Spleen (tissue), 11 donors: ENCODE measurements around the gene CYFIP2. TPM values are rescaled to one million over a fixed set of nuclear protein-coding genes. Genes with fewer than 3 reads are reported as not detected.

Experiments used
- DNase-seq: peaks from one replicate; pipeline ENCODE4 v3.0.0-alpha.2; 2020
- H3K27ac ChIP-seq, 8 donors: fragments of 200-600 bp; sonication (generic) in 7 of 8; 1 replicate in 4 of 8; 2 replicates in 4 of 8; pipeline versions ENCODE4 v1.5.0 to v1.8.0; 2016 to 2021; ENCODE audit warnings: inconsistent platforms in 4 of 8, mild to moderate bottlenecking in 4 of 8, moderate library complexity in 1 of 8
- H3K27me3 ChIP-seq, 7 donors: fragments of 200-600 bp; sonication (generic) in 6 of 7; replicated peaks in 1 of 7; 1 replicate in 4 of 7; 2 replicates in 3 of 7; pipeline versions ENCODE4 v1.5.0 to v1.8.0; 2016 to 2021; ENCODE audit warnings: inconsistent platforms in 3 of 7, mild to moderate bottlenecking in 1 of 7
- H3K36me3 ChIP-seq, 6 donors: fragments of 200-600 bp; sonication (generic) in 5 of 6; 1 replicate in 4 of 6; 2 replicates in 2 of 6; pipeline versions ENCODE4 v1.5.0 to v1.8.0; 2016 to 2021; ENCODE audit warnings: inconsistent platforms in 2 of 6
- H3K4me1 ChIP-seq, 6 donors: fragments of 200-600 bp; sonication (generic) in 5 of 6; 1 replicate in 3 of 6; 2 replicates in 3 of 6; pipeline versions ENCODE4 v1.5.0 to v1.8.0; 2016 to 2021; ENCODE audit warnings: inconsistent platforms in 3 of 6
- H3K4me3 ChIP-seq, 8 donors: fragments of 200-600 bp; sonication (generic) in 7 of 8; 1 replicate in 4 of 8; 2 replicates in 4 of 8; pipeline versions ENCODE4 v1.5.0 to v1.8.0; 2016 to 2021; ENCODE audit warnings: inconsistent platforms in 4 of 8, mild to moderate bottlenecking in 4 of 8, moderate library complexity in 2 of 8
- H3K9me3 ChIP-seq, 8 donors: fragments of 200-600 bp; sonication (generic) in 7 of 8; 1 replicate in 4 of 8; 2 replicates in 4 of 8; pipeline versions ENCODE4 v1.5.0 to v1.8.0; 2016 to 2021; ENCODE audit warnings: inconsistent platforms in 4 of 8
- POLR2A ChIP-seq, 3 donors: fragments of 450-650 bp; IDR thresholded peaks; one replicate each; pipeline ENCODE4 v1.5.1; 2017; ENCODE audit warnings: antibody characterized with exemption in 3 of 3, mild to moderate bottlenecking in 1 of 3
- POLR2AphosphoS5 ChIP-seq, 3 donors: sonication (generic); formaldehyde crosslinking; IDR thresholded peaks; one replicate each; pipeline ENCODE4 v1.5.1; 2017; ENCODE audit warnings: antibody characterized with exemption in 3 of 3
- WGBS, 5 donors: extraction: QIAGEN DNeasy Blood & Tissue Kit in 3 of 5; methylation state at CpG; one replicate each; pipeline versions ENCODE4 v1.1.5 to v1.1.7; 2013 to 2018; 5-methylcytosine and 5-hydroxymethylcytosine counted together
- intact Hi-C: fragments of 100-400 bp; cut with DNase I; formaldehyde crosslinking; loops from one replicate; pipeline ENCODE4 v1.15.0; 2023; ENCODE audit warnings: low total_unique reads
- polyA plus RNA-seq, 3 donors: library from polyadenylated mRNA; stranded (reverse); fragments of 200-250 nt; gene quantifications; one replicate each; pipeline ENCODE4 v1.2.1, GENCODE V29; 2013
- total RNA-seq, 7 donors: library from RNA; depleted of rRNA in 3 of 7; stranded (reverse); fragments of >200 nt in 3 of 7; fragmentation: NEBNext Ultra II Directional in 4 of 7; extraction: Animal tissue kit (Norgen Biotek cat#: 25700) in 4 of 7; gene quantifications; one replicate each; pipeline versions ENCODE4 v1.1.0 to v1.2.1, GENCODE V29; 2016 to 2021
- TF ChIP-seq, protein P1 (sequence below), 11 experiments: fragments of 200-600 bp in 7 of 11; fragments of 450-650 bp in 4 of 11; sonication (generic) in 4 of 11; IDR thresholded peaks in 8 of 11; conservative IDR thresholded peaks in 3 of 11; 1 replicate in 7 of 11; 2 replicates in 4 of 11; pipeline versions ENCODE4 v1.4.0 to v1.8.0; 2016 to 2021; ENCODE audit warnings: antibody characterized with exemption in 11 of 11, inconsistent platforms in 4 of 11, mild to moderate bottlenecking in 1 of 11
- donor health status: healthy with polysubstance abuse.
- donor health status: DM: no; HTN: no; CAD: no; lungs with moderate emphysema.
- donor health status: DM: no; HTN: no; CAD: no.
- donor health status: Bipolar disorder and iron deficiency.
- donor health status: healthy.
- donor health status: DM: no; HTN: no; CAD: no.
- donor health status: DM: yes; HTN: yes; CAD: no.

The CYFIP2 gene
- total and polyA plus RNA-seq, 10 donors = 74.8 to 232 (median 159) TPM

DNA sequence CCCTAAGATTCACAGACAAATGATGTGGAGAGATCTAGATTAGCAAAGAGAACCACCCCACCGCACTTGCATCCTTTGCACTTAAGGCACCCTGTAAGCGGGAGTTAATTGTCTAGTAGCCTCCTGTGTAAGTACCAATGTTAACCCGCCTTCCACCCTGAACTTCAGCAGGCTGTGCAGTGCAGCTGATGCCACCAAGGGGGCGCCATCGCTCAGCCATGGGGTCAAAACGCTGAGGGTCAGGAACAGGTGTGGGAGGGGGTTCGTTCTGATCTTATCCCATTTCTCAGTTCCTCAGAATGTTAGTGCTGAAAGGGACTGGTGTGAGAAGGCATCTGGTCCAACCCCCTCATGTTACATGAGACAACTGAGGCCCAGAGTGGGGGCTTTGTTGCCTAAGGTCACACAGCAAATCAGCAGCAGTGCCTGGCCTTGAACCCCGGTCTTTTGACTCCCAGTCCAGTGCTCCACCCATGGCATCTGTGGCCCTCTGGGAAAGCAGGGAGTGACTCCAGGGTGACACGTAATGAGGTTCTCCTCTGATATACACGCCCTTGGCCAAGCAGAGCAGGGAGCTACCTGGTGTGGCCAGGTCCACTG is 57.3 kb downstream of the CYFIP2 start:
- TF ChIP-seq, protein P1, sequence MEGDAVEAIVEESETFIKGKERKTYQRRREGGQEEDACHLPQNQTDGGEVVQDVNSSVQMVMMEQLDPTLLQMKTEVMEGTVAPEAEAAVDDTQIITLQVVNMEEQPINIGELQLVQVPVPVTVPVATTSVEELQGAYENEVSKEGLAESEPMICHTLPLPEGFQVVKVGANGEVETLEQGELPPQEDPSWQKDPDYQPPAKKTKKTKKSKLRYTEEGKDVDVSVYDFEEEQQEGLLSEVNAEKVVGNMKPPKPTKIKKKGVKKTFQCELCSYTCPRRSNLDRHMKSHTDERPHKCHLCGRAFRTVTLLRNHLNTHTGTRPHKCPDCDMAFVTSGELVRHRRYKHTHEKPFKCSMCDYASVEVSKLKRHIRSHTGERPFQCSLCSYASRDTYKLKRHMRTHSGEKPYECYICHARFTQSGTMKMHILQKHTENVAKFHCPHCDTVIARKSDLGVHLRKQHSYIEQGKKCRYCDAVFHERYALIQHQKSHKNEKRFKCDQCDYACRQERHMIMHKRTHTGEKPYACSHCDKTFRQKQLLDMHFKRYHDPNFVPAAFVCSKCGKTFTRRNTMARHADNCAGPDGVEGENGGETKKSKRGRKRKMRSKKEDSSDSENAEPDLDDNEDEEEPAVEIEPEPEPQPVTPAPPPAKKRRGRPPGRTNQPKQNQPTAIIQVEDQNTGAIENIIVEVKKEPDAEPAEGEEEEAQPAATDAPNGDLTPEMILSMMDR (IDR thresholded peaks at IDR 0.05 in 8 of 11, conservative IDR thresholded peaks at IDR 0.05 in 3 of 11) = peak in 1 of 11 experiments; percentile 8
- TF ChIP-seq POLR2AphosphoS5 (IDR thresholded peaks at IDR 0.05) = no peak
- intact Hi-C loops = no loop called here
- Histone ChIP-seq H3K9me3 (no peaks in the 10 kb centered on the region), H3K27me3 (no peaks in the 10 kb centered on the region), H3K36me3 (peaks cover 3 to 100% (median 79%) of the 10 kb centered on the region in 6 donors), H3K4me3 (no peak overlapping the region), H3K4me1 (peaks cover 0 to 18% (median 3%) of the 10 kb centered on the region in 6 donors), H3K27ac (no peak overlapping the region)
- DNase-seq = no peak
- 69 to 93% (median 89%) methylated on average over 7 to 10 of the region's 10 CpGs for WGBS, 5 donors

DNA sequence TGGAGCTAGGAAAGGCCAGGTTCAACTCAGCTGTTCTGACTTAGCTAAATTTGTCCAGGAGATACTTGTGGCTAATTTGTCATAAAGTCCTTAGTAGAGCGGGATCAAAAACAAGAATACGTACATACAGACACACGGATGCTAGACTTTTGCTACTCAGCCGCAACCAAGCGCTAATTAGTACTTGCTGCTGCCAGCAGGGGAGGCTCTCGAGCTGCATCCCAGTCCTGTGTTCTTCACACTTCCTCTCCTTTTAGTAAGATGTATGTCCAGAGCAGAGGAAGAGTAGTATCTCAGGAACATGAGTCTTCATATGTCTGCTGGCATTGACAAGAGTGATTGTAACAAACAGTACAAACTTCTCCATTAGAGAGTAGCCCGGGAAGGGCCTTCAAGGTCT is 58.3 kb downstream of the CYFIP2 start:
- TF ChIP-seq, protein P1 (IDR thresholded peaks at IDR 0.05 in 8 of 11, conservative IDR thresholded peaks at IDR 0.05 in 3 of 11) = peak in 3 of 11 experiments; percentile 16 to 22 (median 17)
- TF ChIP-seq POLR2A (IDR thresholded peaks at IDR 0.05) = no peak
- Histone ChIP-seq H3K27ac (no peak overlapping the region), H3K9me3 (no peaks in the 10 kb centered on the region), H3K4me1 (peaks cover 0 to 28% (median 13%) of the 10 kb centered on the region in 6 donors), H3K4me3 (no peak overlapping the region), H3K36me3 (peaks cover 3 to 97% (median 76%) of the 10 kb centered on the region in 6 donors), H3K27me3 (no peaks in the 10 kb centered on the region)
- no peak for DNase-seq
- 93 to 97% (median 96%) methylated on average over 7 of the region's 7 CpGs for WGBS, 5 donors
- intact Hi-C loops = no loop called here

DNA sequence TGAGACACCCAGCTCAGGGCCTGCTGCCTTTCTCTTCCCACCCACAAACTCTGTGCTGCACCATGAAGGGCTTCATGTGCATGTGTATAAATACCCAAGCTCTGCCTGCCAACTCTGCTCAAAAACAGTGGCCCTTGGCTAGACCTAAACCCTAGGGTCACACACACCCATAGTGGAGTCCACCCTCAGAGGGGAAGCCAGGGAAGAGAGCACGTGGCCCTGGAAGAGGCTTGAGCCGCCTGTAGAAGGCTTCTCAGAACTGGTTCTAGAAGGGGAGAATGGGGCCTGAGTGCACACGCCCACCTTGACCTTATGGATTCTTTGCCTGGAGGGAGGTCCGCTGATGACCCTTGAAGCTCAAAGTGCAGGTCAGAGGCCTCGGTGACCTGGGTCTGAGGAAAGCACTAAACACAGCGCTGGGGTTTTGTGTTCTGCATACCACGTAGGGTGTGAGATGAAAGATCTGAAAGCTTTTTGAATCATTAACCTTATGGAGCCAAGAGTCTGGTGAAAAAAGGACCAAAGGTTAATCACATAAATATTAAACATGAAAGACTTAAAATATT is 60.6 kb downstream of the CYFIP2 start:
- H3K4me1 ChIP-seq = peaks cover 0 to 23% (median 14%) of the 10 kb centered on the region in 6 donors
- peak overlapping the region in 1 of 8 donors; percentile 4 for H3K27ac ChIP-seq
- H3K9me3 ChIP-seq = no peaks in the 10 kb centered on the region
- intact Hi-C loops = no loop called here
- no peak for TF ChIP-seq POLR2AphosphoS5 (IDR thresholded peaks at IDR 0.05)
- no peak for TF ChIP-seq POLR2A (IDR thresholded peaks at IDR 0.05)
- TF ChIP-seq, protein P1 (IDR thresholded peaks at IDR 0.05 in 8 of 11, conservative IDR thresholded peaks at IDR 0.05 in 3 of 11) = no peak
- peak overlapping the region in 1 of 8 donors; percentile 2 for H3K4me3 ChIP-seq
- peaks cover 0 to 96% (median 66%) of the 10 kb centered on the region in 6 donors for H3K36me3 ChIP-seq
- WGBS, 5 donors = 82 to 92% (median 90%) methylated on average over 7 of the region's 7 CpGs
- H3K27me3 ChIP-seq = no peaks in the 10 kb centered on the region
- DNase-seq = no peak

DNA sequence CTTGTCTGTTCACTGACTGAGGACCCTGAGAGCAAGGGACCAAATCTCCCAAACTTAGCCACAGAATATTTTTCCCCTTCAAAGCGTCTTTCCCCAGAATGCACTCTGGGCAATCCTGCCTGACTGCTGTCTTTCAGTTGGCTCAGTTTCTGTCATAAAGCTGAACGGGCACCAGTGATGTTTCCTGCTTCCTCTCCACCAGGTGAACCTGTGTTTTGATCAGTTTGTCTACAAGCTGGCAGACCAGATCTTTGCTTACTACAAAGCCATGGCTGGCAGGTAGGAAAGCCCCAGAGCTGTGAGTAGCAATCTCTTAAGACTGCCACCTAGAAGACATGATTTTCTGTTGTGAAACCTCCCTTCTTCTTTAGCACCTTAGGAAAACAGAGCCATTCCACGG is 61.8 kb downstream of the CYFIP2 start:
- TF ChIP-seq POLR2AphosphoS5 (IDR thresholded peaks at IDR 0.05) (no peak), POLR2A (IDR thresholded peaks at IDR 0.05) (no peak)
- TF ChIP-seq, protein P1 (IDR thresholded peaks at IDR 0.05 in 8 of 11, conservative IDR thresholded peaks at IDR 0.05 in 3 of 11) = no peak
- 38 to 61% (median 45%) methylated on average over 3 of the region's 3 CpGs for WGBS, 5 donors
- DNase-seq = no peak
- peaks cover 0 to 23% (median 14%) of the 10 kb centered on the region in 6 donors for H3K4me1 ChIP-seq
- peaks cover 0 to 96% (median 66%) of the 10 kb centered on the region in 6 donors for H3K36me3 ChIP-seq
- intact Hi-C loops = no loop called here
- H3K27me3 ChIP-seq = no peaks in the 10 kb centered on the region
- H3K27ac ChIP-seq = peak overlapping the region in 7 of 8 donors; percentile 58 to 81 (median 71)
- peak overlapping the region in 1 of 8 donors; percentile 34 for H3K4me3 ChIP-seq
- no peaks in the 10 kb centered on the region for H3K9me3 ChIP-seq
